NT2/D1 (cell line): Measurements from ENCODE around the gene TBL3.

Source experiments
- SUZ12 ChIP-seq: IDR thresholded peaks from 2 replicates; pipeline ENCODE4 v1.6.1; 2011; ENCODE audit not compliant: insufficient read length, insufficient read depth; ENCODE audit errors: extremely low read depth
- YY1 ChIP-seq: IDR thresholded peaks from 2 replicates; pipeline ENCODE4 v1.6.1; 2011; ENCODE audit not compliant: insufficient read length, insufficient read depth
- ZNF274 ChIP-seq: IDR thresholded peaks from 2 replicates; pipeline ENCODE4 v1.6.1; 2011; ENCODE audit warnings: mild to moderate bottlenecking, low read depth, low read length

DNA sequence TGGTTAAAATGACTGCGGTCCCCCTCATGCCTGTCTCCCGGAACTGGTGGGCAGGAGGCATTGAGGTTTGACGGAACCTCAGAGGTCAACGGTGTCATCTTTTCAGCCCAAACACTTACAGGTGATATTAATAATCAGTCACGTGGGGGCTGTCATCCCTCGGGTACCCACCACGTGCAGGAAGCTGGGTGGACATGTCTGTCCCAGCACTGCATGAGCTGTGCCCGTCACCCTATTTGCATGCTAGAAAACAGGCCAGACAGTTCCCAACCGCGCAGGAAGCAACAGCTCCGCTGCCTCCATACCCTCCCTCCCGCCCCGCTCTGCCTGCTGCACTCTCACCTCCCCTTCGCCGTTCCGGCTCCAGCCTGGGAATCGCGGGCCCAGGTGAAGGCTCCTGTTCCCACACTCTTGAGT, 19.3 kb downstream of the TBL3 start:
- no peak for TF ChIP-seq ZNF274
- TF ChIP-seq SUZ12 = no peak
- no peak for TF ChIP-seq YY1
